NCI-H1694 treated with DMSO at 0.1 percent for 48 hours (cell line): Measurements from ENCODE around the gene FAM72B.
A peak's percentile ranks its signal among the peaks of the same experiment; 100 is the strongest.
"Not testable (repeated sequence)": the region's sequence is repeated elsewhere in the genome, so short reads cannot be mapped to it uniquely, and the experiment has no call there.

Experiments
- DNase-seq: peaks from one replicate; lab custom pipeline; 2025; lab: John Stamatoyannopoulos, UW

The FAM72B gene

GRCh38 chr1:121184290-121185127 lies at the start of gene FAM72B, which contains the start of gene SRGAP2C:
Gene FAM72B (minus strand): TSS chr1:121184340. CDS start chr1:121183489, 851 bp downstream.
Gene SRGAP2C (plus strand): TSS chr1:121184975. CDS start chr1:121187447, 2,472 bp downstream.
- DNase-seq: peak; percentile 95

DNA sequence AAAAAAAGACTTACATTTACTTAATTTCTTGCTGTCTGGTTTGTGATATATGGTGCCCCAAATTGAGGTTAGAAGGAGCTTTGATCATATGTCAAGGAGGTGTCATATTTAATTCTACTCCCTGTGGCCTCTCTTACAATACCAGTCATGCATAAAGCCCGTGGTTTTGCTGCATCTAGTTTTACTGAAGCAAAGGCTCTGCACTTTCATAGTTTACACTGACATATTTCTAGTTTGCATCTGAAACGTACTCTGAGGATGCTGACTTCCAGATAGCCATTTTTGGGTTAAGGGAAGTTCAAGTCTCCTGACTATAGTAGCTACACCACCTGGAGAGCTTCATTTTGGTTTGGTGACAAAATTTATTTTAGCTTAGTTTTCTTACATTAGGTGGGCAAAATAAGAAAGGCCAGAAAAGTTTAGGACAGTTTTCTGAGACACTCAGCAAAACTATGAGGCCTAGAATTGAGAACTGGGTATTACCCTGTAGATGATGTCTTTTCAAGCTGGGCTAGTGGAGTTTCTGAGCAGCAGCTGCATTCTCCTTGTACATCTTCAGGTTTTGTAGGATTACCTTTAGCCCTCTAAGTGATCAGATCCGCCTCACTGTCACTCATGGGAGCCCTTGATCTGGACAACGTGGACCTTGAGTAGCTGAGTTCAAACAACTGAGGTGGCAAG lies 48.4 kb upstream of the FAM72B start:
- not testable (repeated sequence) for DNase-seq

- not testable (repeated sequence) for DNase-seq
These were observed 46.5 kb upstream of the FAM72B start for GRCh38 chr1:121230636-121231035.

- not testable (repeated sequence) for DNase-seq
These were observed 43.6 kb upstream of the FAM72B start for GRCh38 chr1:121227544-121228330.

GRCh38 chr1:121226925-121227324 lies 42.8 kb upstream of the FAM72B start:
- not testable (repeated sequence) for DNase-seq

DNA sequence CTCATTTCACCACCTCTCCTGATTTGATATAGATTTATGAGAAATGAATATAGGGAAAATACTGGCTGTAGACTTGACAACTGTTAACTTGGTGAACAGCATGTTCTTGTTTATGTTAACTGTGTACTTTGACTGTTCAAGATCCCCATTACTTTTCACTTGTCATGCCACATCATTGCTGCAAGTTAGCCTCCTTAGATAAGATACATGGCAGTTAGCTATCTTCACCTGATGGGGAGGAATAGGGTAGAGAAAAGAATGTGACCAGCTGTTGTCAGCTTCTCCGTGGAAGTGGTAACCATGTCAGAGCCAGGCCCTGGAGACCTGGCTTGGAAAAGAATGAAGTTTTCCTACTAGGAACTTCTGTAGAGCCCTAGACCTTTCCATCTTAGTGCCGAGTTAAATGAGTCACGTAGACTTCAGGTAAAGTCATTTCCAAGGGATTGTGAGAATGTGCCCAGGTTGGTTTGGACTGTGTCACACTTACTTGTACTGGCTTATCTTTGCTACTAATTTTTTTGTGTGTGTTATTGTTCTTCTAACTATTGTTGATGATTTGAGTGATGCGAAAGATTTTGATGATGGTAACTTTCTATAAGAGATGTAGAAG lies 42.3 kb upstream of the FAM72B start:
- not testable (repeated sequence) for DNase-seq

DNA sequence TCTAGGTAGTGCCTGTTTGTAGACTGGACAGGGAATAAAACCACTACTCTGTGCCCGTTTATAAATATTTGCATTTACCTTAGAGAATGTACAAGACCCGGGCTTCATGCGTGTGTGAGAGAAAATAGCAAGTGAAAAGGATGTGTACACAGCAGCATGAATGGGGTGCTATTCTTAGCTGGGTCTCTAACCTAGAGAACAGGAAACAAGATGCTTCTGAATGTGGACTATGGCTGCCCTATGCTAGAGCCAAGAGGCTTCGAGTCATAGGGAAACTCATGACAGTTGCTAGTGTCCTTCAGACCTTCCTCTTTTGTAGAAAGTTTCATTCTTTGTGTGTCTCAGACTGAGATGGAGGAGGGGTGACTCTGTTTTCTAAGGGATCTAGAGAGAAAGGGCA lies 40.6 kb upstream of the FAM72B start:
- DNase-seq: not testable (repeated sequence)

GRCh38 chr1:121221770-121222169 lies 37.6 kb upstream of the FAM72B start:
- not testable (repeated sequence) for DNase-seq

GRCh38 chr1:121216676-121217075 lies 32.5 kb upstream of the FAM72B start:
- DNase-seq: not testable (repeated sequence)

DNA sequence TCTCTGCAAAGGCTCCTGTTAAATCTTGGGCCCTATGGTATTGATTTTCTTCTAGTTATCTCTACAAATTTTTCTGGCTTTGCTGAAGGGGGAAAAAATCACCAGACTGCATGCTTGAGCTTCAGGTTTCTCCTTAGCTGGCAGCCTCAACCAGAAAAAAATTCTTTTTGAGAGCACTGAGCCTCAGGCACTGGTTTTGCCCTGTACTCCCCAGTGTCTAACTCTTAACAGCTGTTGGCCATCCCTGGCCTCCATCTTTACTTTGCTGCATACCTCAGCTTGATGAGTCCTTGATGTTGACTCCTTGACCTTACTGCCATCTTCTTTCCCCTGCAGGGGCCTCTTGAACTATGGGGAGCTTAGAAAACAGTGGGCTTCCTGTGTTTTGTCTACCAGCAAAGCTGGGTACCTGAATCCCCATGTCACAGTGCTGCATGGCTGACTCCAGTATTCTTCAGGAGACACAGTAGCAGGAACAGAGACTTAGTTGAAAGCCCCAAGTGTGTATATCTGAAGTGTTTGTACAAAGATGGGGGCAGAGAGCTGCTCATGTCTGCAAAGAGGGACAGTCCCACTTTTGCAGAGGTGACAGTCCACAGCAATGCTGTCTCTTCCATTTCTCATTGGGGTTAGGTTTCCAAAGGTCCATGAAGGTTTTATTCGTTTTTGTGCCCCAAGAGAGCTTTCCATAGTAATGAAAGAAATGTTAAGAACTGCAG lies 31.7 kb upstream of the FAM72B start:
- not testable (repeated sequence) for DNase-seq

GRCh38 chr1:121214544-121215156 lies 30.5 kb upstream of the FAM72B start:
- DNase-seq: not testable (repeated sequence)

GRCh38 chr1:121213491-121213890 lies 29.4 kb upstream of the FAM72B start:
- DNase-seq: not testable (repeated sequence)

GRCh38 chr1:121210778-121211177 lies 26.6 kb upstream of the FAM72B start:
- DNase-seq: not testable (repeated sequence)

GRCh38 chr1:121208375-121208774 lies 24.2 kb upstream of the FAM72B start:
- not testable (repeated sequence) for DNase-seq

DNA sequence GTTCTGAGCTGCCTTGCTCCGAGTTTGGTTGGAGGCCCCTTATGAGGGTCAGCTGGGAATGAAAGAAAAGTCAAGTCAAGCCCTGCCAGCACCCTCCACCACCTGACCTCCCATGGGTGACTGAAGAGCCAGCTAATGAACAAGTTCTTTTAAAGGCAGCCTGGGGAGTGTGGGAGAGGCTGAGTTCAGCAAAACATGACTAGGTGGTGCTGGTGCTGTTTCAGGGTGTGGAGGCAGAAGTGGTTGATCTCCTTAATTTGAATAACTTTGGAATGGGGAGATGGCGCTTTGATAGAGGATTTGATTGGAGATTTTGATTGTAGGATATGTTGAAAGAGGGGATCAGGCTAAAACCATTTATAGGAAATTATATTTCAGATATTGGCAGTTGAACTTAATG lies 23.2 kb upstream of the FAM72B start:
- not testable (repeated sequence) for DNase-seq

GRCh38 chr1:121205786-121206711 lies 21.9 kb upstream of the FAM72B start:
- DNase-seq: not testable (repeated sequence)

DNA sequence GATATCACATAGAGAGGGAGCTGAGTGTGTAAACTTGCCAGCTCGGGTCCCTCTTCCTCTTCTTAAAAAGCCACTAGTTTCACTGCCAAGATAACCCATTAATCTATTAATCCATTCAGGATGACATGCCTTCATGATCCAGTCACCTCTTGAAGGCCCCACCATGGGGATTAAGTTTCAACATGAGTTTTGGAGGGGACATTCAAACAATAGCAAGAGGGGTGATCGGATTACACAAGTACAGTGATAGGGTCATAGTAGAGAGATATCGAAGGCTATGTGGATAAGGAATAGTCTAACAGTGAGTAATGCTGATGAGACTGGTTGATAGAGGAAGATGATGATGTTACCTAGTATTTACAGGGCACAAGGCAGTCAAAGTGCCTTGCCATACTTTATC lies 18.8 kb upstream of the FAM72B start:
- not testable (repeated sequence) for DNase-seq

DNA sequence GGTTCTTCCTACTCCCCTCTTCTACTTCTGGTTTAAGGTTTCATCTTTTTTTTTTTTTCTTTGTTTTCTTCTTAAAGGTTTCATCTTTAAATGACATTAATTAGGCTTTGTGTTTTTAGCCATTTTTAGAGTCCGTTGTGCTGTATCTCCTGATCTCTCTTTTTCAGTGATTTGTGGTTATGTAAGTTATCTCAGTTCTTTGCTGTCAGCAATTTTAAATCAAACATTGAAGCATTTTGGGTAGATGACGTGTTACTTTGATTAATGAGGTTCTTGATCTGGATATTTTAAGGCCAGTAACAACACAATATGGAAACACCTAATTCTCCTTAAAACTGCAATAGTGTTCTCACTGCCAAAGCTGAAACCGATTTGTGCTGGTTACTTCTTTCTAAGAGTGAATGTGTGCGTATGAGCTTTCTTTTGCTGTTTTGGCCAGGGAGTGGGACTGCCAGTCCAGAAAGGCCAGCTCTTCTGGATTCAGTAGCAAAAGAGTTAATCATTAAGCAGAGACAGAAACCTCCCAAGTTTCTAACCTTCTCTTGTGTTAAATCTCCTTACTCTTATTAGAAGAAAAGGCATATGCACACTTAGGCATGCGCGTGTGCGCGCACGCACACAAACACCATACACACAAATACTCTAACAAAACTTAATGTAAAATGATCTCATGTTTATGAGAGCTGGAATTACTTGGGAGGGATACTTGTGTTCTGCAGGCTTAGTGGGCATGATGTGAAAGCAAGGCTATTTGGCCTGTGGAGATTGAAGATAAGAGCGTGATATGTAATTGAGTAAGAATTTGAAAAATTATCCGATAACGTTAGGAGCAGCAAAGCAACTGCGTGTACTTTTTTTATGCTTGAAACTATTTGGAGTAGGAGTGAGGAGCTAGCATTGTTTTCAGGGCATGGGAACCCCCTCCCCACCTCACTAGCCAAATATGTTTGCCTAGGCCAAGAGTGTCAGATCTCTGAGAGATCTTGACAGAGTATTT lies 17.1 kb upstream of the FAM72B start:
- DNase-seq: not testable (repeated sequence)
